ENCODE results near the gene PGLYRP3.

The PGLYRP3 gene

DNA sequence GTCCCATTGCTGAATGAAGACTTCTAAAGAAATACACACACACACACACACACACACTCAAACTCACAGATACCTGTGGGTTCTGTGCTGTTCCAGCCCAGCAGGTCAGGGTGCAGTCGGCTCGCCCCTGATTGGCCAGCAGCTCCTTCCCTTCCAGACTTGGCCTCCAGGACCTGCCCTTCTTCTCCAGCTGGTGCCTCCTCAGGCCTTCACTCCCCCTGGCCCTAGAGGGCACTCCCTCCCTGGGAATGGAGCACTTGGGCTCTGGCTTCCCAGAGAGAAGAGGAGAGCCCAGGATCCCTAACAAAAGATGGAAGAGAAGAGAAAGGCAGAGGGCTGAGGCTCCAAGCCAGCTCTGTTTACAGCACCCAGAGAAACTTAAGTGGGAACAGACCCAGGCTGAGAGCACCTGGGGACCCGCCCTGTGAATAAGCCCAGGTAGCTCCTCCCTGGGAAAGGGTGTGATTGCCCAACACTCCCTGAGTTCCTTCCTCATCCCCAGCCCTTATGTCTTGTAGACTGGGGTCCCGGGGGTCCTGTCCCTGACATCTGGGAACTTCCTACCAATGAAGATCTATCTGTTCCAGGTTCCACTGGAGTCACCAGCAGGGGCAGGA, at the start of gene PGLYRP3:
Gene PGLYRP3 (minus strand): TSS at position 383 of the 617 bp plus-strand sequence. CDS start 2,287 bp downstream, outside the sequence.
- no peak for DNase-seq (ENCODE audit: low read depth, low spot score)

DNA sequence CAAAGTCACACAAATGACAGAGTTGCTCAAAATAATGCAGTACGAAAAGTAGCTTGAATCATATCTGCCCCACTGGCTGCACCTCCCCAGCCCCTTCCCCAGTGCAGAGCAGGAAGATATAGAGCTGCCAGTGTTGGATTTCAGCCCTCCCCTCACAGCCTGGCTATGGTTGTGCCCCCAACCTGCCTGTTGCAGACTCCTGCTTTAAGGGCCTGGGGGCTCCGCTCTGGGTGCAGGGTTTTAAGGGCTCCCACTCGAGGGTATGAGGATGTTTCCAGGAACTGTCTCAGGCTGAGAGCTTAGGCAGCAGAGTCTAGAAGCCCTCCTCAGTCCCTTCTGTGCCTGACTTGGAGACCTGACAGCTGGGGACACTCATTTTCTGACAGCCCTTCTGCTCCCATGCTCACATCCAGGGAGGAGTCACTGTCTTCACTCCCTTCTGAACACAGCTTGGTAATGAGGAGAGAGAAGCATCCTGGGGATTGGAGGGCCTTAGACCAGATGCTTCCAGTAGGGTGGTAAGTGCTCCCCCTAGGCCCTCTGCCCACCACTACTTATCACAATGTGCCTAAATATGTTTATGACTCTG, 49.5 kb upstream of the PGLYRP3 start:
- DNase-seq (ENCODE audit: low read depth, low spot score) = no peak

DNA sequence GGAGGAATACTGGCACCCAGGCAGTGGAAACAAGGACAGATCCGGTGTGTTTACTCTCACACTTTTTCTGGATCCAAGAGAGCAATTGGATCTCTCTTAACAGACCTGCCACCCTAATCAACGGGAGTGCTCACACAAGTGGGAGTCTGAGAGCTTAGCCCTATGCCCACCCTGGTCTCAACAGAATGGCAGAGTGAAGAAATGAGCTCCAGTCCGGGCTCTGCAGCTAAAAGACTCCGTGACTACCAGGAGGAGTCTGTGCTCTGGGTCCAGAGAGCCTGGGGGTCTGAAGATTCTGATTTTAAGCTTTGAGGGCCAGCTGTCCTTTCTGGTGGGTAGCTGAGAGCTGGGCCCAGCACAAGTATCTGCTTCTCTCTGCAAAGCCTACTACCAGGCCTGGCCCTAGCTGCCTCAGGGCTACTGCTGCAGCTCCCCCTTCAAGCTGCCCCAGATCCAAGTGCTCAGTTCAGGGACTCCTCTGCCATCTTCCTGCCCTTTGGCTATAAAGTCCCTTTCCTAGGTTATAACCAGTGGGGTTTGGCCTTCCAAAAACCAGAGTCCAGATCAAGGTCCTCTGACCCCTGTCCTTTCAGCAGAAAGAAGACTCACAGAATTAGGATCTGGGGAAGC, 48.8 kb upstream of the PGLYRP3 start:
- DNase-seq (ENCODE audit: low read depth, low spot score) = no peak

GRCh38 chr1:153360592-153361479, 48.1 kb upstream of the PGLYRP3 start:
- no peak for DNase-seq (ENCODE audit: low read depth, low spot score)

- no peak for DNase-seq (ENCODE audit: low read depth, low spot score)
Observed at GRCh38 chr1:153360190-153360589, 47.4 kb upstream of the PGLYRP3 start.

GRCh38 chr1:153359241-153359640, 46.5 kb upstream of the PGLYRP3 start:
- DNase-seq (ENCODE audit: low read depth, low spot score) = no peak

- DNase-seq (ENCODE audit: low read depth, low spot score) = no peak
Observed at GRCh38 chr1:153358691-153358975, 45.9 kb upstream of the PGLYRP3 start.

GRCh38 chr1:153357853-153358690, 45.3 kb upstream of the PGLYRP3 start, which contains the start of gene S100A9:
S100A9 (plus strand) TSS chr1:153357854; CDS start chr1:153358284, 430 bp downstream.
- no peak for DNase-seq (ENCODE audit: low read depth, low spot score)

- no peak for DNase-seq (ENCODE audit: low read depth, low spot score)
Observed at GRCh38 chr1:153357076-153357852, 44.5 kb upstream of the PGLYRP3 start.

- no peak for DNase-seq (ENCODE audit: low read depth, low spot score)
Observed at GRCh38 chr1:153356392-153357075, 43.8 kb upstream of the PGLYRP3 start.

GRCh38 chr1:153355445-153356071, 42.8 kb upstream of the PGLYRP3 start:
- no peak for DNase-seq (ENCODE audit: low read depth, low spot score)

DNA sequence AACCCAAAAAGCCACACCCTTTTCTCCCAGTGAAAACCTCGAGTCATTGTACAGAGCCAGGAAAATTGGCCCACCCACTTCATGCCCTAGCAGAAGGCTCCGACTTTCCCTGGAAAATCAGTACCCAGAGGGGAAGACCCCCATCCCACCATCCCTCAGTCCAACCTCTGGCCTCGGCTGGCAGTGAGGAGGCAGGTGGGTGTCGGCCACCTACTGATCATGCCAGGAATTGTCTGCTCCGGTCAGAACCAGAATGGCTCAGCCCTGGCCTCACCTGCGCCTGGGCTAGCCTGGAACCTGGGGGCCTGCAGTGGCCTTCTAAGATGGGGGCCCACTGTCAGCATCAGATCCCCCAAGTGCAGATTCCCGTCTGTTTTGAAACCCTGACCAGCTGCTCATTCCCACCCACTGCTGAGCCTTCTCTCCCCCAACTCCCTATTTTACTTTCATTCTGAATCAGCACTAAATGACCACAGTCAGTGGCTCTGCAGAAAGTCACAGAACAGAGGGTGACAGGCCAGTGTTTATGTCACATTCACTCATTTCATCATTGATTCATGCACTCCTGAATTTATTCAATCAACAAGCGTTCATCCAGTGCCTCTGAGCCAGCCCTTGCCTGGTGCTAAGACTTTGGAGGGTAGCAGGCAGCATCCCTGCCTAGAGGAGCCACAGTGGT, 41.9 kb upstream of the PGLYRP3 start:
- no peak for DNase-seq (ENCODE audit: low read depth, low spot score)

GRCh38 chr1:153353226-153353947, 40.6 kb upstream of the PGLYRP3 start:
- DNase-seq (ENCODE audit: low read depth, low spot score) = no peak

DNA sequence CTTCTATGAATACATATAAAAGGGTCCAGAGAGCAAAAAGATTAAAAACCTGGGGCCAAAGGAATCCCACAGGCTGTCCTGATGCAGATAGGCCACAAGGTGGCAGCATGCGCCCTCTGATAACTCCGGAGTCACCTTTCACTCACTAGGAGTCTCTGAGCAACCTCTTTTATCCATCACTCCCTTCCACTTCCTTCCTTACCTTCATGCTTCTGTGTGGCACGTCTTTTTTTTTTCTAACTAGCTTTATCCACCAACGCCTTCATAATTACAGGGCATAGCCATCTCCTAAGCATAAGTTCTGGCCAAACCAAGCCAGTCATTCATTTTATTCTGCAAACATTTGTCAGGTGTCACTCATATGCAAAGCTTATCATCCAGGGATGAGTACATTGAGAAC, 39.8 kb upstream of the PGLYRP3 start:
- no peak for DNase-seq (ENCODE audit: low read depth, low spot score)

DNA sequence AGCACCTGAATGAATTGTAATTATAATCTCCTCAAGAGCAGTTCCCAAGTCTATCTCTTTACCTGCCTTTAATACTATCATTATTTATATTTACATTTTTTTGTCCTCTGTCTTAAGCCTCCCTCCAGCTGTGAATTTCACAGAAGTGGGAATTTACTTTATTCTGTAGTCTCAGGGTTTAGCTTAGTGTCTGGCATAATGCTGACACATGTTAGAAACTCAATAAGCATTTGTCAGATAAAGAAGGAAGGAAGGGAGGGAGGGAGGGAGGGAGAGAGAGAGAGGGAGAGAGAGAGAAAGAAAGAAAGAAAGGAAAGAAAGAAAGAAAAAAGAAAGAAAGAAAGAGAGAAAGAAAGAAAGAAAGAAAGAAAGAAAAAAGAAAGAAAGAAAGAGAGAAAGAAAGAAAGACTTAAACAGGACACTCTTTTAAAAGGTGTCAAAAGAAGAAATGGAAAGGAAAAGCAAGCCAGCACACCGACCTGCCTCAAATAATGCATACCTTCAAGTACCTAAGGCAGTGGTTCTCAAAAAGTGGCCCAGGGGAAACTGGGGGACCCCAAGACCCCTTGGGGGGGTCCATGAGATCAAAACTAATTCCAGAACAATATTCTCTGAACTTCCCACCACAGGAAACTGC, 37.7 kb upstream of the PGLYRP3 start:
- no peak for DNase-seq (ENCODE audit: low read depth, low spot score)

DNA sequence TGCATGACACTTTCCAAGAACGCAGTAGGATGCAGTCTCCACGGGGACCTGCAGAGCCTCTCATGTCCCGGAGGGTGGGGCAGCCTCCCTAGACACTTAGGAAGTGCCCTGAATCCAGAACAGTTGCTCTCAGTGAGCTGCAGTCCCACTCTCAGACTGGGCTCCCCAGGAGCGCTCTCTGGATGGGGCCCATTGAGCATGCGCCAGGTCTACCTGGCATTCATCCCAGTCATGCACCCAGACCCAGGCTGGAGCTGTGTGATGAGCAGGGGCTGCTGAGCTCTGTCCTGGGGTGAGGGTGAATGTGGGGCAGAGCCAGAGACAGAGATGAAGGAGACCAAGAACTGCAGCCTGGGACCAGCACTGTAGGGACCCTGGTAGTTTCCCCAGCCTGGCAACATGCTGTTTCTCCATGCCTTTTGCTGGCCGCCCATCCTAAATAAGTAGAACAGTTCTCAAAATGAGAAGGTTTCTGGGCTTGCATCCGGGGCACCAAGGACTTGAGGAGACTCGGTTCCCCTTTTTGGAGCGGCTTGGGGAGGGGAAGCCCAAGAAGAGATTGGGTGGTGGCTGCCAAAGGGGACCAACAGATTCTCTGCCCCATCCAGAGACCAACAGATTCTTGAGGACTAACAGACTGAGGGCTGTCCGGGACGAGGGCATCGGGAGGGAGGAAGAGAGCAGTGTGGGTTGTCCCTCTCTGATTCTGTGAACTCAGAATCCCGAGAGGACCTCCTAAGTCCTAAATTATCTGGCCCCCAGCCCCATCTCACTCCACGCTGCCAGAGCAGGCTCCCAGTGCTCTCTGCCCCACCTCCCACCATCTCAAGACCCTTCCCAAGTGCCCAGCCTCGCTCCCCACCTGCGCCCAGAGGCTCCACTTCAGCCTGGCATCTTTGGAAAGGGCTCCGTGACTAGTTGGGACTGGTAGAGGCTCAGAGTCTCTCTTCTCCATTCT, 36.9 kb upstream of the PGLYRP3 start:
- DNase-seq (ENCODE audit: low read depth, low spot score) = no peak
